G401 (cell line): ENCODE measurements around the gene COL6A2. TPM values are rescaled to one million over a fixed set of nuclear protein-coding genes. Genes with fewer than 3 reads are reported as not detected.

Experiments used
- DNase-seq: peaks from one replicate; pipeline ENCODE4 v3.0.0-alpha.2; 2015; ENCODE audit warnings: low spot score
- in situ Hi-C: cut with HindIII; loops from 2 replicates; pipeline ENCODE4 v1.10.0; 2016; ENCODE audit warnings: low sequenced_read_pairs, mixed read lengths
- total RNA-seq: library from RNA; depleted of rRNA; stranded (reverse); fragments of >200 nt; shearing (Covaris generic); gene quantifications from 2 replicates; pipeline ENCODE4 v1.2.3, GENCODE V29; 2014; rRNA removed

The COL6A2 gene
- 69.1 and 79.2 TPM in 2 replicates for total RNA-seq

DNA sequence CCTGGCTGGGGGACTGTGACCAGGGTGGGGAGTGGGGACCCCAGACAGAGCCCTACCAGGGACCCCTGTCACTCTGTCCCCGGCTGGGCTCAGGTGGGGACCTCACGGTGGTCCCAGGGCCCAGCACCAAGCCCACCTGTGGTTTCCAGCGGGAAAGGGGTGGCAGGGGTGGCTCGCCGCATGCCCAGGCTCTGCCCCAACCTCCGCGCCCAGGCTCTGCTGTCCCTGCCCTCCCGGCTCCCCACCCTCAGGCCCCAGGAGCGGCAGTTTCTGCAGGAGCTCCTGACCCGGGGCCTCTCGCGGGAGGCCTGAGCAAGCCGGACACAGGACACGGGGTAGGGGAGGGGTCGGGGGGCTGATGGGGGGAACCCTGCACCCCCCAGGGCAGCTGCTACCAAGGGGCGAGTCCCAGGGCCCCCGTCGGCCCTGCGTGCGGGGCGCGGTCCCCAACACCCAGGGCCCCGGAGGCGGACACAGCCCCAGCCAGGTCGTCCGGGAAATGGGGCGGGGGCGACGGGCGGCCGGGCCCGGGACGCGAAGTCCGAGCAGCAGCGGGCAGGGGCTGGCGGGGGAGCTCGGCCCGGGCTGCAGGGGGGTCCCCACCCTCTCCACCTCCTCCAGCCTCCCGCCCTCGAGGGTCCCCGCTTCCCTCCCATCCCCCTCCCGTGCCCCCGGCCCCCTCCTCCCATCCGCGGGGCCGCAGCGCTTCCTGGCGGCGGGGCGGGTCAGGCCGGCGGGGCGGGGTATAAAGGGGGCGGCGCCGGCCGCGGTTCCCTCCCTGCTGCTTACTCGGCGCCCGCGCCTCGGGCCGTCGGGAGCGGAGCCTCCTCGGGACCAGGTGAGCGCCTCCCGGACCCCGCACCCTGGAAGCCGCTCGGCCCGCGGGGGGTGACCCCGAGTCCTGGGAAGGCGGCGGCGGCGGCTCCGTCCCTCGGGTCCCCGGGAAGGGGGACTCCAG is at the start of gene COL6A2:
Gene COL6A2, plus strand, starts transcription at position 777 of the 958 bp plus-strand sequence.
- in situ Hi-C loops = no loop called here
- DNase-seq = no peak

GRCh38 chr21:46048926-46049889 is 48.7 kb upstream of the COL6A2 start:
- DNase-seq = peak; percentile 6

GRCh38 chr21:46049890-46050667 is 47.8 kb upstream of the COL6A2 start:
- in situ Hi-C loops = no loop called here
- DNase-seq = no peak

More at GRCh38 chr21:46048926-46049889, 48.7 kb upstream of the COL6A2 start:
- in situ Hi-C loops = no loop called here

GRCh38 chr21:46050668-46051378 is 47.1 kb upstream of the COL6A2 start:
- in situ Hi-C loops = no loop called here
- no peak for DNase-seq

DNA sequence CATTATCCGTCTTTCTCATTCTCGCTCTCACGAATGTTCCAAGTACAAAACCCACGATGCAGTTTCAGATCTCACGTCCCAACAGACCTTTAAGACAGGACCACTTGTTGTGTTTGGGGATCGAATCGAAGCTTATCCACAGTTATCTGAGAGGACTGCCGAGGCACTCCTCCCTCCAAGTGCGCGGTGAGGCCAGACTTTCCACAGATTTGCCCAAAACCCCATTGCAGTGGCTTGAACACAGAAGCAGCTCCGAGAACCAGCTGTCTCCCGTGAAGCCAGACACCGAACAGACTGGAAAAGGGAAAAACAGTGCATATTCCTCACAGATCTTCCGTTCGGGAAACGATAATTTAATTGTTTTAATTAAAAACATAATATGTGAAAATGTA is 46.5 kb upstream of the COL6A2 start:
- in situ Hi-C loops = no loop called here
- no peak for DNase-seq

GRCh38 chr21:46051821-46052675 is 45.9 kb upstream of the COL6A2 start:
- no peak for DNase-seq
- in situ Hi-C loops = no loop called here

DNA sequence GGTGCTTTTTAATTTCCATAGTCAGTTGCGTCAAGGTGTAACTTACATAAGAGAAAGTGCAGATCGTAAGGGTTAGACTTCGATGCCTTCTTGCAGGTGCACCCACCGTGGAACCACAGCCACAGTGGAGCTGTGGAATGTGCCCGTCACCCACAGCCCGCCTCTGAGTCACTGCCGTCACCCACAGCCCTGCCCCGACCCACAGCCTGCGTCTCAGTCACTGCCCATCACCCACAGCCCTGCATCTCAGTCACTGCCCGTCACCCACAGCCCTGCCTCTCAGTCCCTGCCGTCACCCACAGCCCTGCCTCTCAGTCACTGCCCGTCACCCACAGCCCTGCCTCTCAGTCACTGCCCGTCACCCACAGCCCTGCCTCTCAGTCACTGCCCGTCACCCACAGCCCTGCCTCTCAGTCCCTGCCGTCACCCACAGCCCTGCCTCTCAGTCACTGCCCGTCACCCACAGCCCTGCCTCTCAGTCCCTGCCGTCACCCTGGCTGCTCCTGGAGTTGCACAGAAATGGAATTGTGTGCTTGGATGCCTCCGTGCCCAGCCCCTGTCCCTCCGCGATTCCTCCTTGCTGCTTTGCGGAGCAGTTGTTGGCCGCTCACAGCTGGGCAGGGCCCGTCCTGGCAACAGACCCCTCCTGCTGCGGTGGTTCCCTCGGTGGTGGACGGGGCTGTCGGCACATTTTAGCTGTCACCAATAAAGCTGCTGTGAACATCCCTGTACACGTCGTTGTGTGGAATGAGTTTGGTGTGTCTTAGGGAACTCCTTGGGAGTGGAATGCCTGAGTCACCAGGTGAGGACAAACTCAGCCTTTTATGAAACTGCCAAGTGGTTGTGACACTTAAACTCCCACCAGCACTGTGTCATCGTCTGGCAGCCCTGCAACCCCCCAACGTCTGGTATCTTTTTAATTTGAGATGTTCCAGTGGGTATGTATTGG is 44.9 kb upstream of the COL6A2 start:
- in situ Hi-C loops = no loop called here
- no peak for DNase-seq

GRCh38 chr21:46054031-46054430 is 43.9 kb upstream of the COL6A2 start:
- in situ Hi-C loops = no loop called here
- no peak for DNase-seq

GRCh38 chr21:46054451-46054881 is 43.4 kb upstream of the COL6A2 start:
- in situ Hi-C loops = no loop called here
- DNase-seq = no peak

- in situ Hi-C loops = no loop called here
- no peak for DNase-seq
Observed at GRCh38 chr21:46055863-46056281, 42.0 kb upstream of the COL6A2 start.

DNA sequence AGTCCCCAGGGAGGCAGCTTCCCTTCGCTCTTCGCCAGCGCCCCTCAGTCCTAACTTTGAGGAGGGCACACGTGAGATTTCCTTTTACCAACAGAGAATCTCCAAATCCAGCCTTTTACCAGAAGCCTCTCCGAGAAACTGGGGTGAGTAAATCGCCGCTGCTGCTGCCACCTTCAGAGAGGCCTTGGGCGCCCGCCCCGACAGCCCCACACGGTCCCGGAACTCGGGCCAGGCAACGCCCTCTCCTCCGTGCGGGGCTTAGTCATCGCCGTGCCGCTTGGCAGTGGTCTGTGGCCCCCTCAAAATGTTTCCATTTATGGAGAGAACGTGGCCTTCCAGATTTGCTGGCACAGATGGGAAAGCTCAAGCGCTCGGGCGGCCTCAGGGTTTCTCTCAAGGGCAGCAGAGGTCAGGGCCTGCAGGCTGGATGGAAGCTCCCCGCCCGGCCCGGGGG is 41.4 kb upstream of the COL6A2 start:
- in situ Hi-C loops = no loop called here
- no peak for DNase-seq

DNA sequence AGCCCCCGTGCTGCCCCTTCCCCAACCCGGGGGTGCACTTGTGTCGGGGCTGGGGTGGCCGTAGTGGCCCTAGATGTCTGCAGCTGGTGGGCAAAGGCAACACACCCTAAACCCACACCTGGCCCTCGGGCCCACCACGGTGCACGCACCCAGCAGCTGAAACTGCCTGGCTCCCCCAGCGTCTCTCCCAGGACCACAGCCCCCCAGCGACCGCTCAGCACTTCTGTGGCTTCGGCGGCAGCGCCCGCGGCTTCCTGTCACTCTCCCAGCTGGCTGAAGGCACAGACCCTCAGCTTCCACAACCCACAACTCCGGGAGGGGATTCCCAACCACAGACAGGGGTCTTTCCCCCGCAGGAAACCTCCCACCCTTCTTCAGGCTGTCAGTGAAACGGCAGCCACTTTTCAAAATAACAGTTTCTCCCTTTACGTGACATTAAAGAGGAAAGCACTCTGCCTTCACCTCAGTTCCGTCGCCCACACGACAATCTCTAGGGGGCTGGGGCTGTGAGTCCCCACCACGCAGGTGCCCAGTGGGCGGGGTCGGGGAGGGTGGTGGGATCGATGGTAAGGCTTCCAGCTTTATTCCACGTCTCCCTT is 40.7 kb upstream of the COL6A2 start:
- no peak for DNase-seq
- in situ Hi-C loops = no loop called here

- in situ Hi-C loops = no loop called here
Observed at GRCh38 chr21:46057710-46058241, 40.1 kb upstream of the COL6A2 start.

GRCh38 chr21:46058431-46059145 is 39.3 kb upstream of the COL6A2 start:
- DNase-seq = no peak
- in situ Hi-C loops = no loop called here

More at GRCh38 chr21:46057710-46058241, 40.1 kb upstream of the COL6A2 start:
- no peak for DNase-seq

DNA sequence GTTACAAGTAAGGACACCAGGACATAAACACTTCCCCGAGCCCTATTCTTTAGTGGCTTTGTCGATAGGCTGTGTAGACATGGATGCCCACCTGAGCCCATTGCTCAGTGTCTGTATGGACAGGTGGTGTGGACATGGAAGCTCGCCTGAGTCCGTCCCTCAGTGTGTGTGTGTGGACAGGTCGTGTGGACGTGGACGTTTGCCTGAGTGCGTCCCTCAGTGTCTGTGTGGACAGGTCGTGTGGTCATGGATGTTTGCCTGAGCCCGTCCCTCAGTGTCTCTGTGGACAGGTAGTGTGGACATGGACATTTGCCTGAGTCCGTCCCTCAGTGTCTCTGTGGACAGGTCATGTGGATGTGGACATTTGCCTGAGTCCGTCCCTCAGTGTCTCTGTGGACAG is 38.7 kb upstream of the COL6A2 start:
- in situ Hi-C loops = no loop called here
- no peak for DNase-seq
